ENCODE results near the gene ANXA8.
"Not testable (repeated sequence)": the region's sequence is repeated elsewhere in the genome, so short reads cannot be mapped to it uniquely, and the experiment has no call there.

DNA sequence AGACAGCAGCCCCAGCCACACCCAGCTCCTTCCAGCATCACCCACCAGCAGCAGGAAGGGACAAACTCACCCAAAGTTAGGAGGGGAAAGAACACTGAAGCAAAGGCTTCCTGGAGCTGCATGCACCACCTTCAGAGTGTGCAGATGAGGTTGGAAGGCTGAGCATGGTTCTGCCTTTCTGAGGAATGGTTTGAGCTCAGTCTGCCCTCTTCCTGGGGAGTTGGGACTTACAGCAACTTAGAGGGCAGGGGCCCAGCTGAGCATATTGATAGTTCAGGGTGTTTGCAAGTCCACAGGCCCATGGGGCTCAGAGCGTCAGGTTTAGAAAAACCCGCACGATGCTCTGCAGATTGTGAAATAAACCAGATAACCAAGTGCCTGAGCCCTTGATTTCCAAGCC lies 3.8 kb downstream of the ANXA8 start:
- not testable (repeated sequence) for TF ChIP-seq CTCF (IDR thresholded peaks at IDR 0.05); POLR2A (IDR thresholded peaks at IDR 0.05; ENCODE audit: low read depth); POLR2AphosphoS5 (IDR thresholded peaks at IDR 0.05)

All from esophagus muscularis mucosa (tissue), 3 donors.